ENCODE measurements around the gene PCGF3. TPM values are rescaled to one million over a fixed set of nuclear protein-coding genes. Genes with fewer than 3 reads are reported as not detected.

The PCGF3 gene
- total and polyA plus RNA-seq, 4 donors = 11.0 to 23.3 (median 14.3) TPM

DNA sequence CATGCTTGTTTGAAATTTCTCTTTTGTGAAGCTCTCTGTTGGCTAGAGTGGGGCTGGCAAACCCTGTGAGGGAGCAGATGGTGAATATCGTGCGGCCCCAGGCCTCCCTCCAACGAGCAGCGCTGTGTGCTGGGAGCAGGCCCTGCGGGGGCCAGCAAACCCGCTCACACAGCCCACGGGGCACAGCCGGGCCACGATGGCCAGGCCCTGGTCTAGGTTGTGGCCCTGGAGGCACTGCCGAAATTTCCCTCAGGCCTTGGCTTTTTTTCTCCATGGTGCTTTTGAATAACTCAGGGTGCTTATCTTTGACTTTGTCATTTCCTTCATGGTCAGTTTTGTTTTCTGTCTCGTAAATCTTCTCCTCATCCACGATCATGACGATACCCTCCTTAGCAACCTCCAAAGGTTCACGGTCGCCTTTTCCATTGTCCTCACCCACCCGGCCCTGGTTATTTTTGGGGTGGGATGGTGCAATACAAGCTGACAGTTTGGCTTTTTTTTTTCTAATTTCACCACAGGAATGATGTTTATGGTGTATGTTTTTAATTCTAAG lies 20.7 kb downstream of the PCGF3 start:
- Histone ChIP-seq H3K9me3 (ENCODE audit: control insufficient read depth in 4 of 4, low read length in 3 of 4) (no peaks in the 10 kb centered on the region), H3K27me3 (ENCODE audit: control insufficient read depth in 4 of 4, insufficient read depth in 4 of 4, low read length in 3 of 4) (no peaks in the 10 kb centered on the region), H3K4me1 (ENCODE audit: control insufficient read depth in 4 of 4, insufficient read depth in 4 of 4, low read length in 3 of 4) (peaks cover 0 to 3% (median 0%) of the 10 kb centered on the region in 4 donors), H3K4me3 (ENCODE audit: low read depth in 1 of 3, low read length in 3 of 3) (no peak overlapping the region), H3K9ac (ENCODE audit: low read depth in 1 of 2, low read length in 2 of 2) (no peak overlapping the region), H3K36me3 (ENCODE audit: control insufficient read depth in 4 of 4, insufficient read depth in 3 of 4, low read depth in 1 of 4, low read length in 3 of 4) (peaks cover 3 to 13% (median 4%) of the 10 kb centered on the region in 4 donors), H3K27ac (ENCODE audit: low read depth in 1 of 2, low read length in 2 of 2) (no peak overlapping the region)
- WGBS = 74% methylated on average over 16 of the region's 16 CpGs
- TF ChIP-seq RXRA (IDR thresholded peaks at IDR 0.05) (no peak), EGR1 (IDR thresholded peaks at IDR 0.05; ENCODE audit: low read depth in 2 of 2) (no peak), NR2F2 (IDR thresholded peaks at IDR 0.05) (no peak), SP1 (IDR thresholded peaks at IDR 0.05) (no peak), FOXA1 (IDR thresholded peaks at IDR 0.05) (no peak), HNF4G (IDR thresholded peaks at IDR 0.05) (no peak), FOXA2 (IDR thresholded peaks at IDR 0.05) (no peak), YY1 (IDR thresholded peaks at IDR 0.05) (no peak), RAD21 (IDR thresholded peaks at IDR 0.05) (no peak), JUND (IDR thresholded peaks at IDR 0.05) (no peak), CTCF (IDR thresholded peaks at IDR 0.05; ENCODE audit: low read depth, low read length, missing input control) (no peak), REST (IDR thresholded peaks at IDR 0.05) (no peak), TAF1 (conservative IDR thresholded peaks at IDR 0.05) (no peak), GABPA (IDR thresholded peaks at IDR 0.05 in 1 of 2, conservative IDR thresholded peaks at IDR 0.05 in 1 of 2) (no peak), HNF4A (conservative IDR thresholded peaks at IDR 0.05) (no peak)
- TF ChIP-seq, protein P1, sequence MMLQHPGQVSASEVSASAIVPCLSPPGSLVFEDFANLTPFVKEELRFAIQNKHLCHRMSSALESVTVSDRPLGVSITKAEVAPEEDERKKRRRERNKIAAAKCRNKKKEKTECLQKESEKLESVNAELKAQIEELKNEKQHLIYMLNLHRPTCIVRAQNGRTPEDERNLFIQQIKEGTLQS (IDR thresholded peaks at IDR 0.05) = no peak
- TF ChIP-seq, protein P2, sequence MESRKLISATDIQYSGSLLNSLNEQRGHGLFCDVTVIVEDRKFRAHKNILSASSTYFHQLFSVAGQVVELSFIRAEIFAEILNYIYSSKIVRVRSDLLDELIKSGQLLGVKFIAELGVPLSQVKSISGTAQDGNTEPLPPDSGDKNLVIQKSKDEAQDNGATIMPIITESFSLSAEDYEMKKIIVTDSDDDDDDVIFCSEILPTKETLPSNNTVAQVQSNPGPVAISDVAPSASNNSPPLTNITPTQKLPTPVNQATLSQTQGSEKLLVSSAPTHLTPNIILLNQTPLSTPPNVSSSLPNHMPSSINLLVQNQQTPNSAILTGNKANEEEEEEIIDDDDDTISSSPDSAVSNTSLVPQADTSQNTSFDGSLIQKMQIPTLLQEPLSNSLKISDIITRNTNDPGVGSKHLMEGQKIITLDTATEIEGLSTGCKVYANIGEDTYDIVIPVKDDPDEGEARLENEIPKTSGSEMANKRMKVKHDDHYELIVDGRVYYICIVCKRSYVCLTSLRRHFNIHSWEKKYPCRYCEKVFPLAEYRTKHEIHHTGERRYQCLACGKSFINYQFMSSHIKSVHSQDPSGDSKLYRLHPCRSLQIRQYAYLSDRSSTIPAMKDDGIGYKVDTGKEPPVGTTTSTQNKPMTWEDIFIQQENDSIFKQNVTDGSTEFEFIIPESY (IDR thresholded peaks at IDR 0.05) = no peak
- TF ChIP-seq, protein P3, sequence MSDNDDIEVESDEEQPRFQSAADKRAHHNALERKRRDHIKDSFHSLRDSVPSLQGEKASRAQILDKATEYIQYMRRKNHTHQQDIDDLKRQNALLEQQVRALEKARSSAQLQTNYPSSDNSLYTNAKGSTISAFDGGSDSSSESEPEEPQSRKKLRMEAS (IDR thresholded peaks at IDR 0.05) = no peak
- DNase-seq (ENCODE audit: low spot score) = no peak
